Measurements from ENCODE around the gene ELK3.
A peak's percentile ranks its signal among the peaks of the same experiment; 100 is the strongest.

The ELK3 gene

GRCh38 chr12:96194576-96194889 is 358 bp downstream of the ELK3 start:
- ATAC-seq: no peak
- TF ChIP-seq TCF4 (CRISPR knock-in tag; IDR thresholded peaks at IDR 0.05; ENCODE audit: borderline replicate concordance) (no peak), TOX (CRISPR knock-in tag; IDR thresholded peaks at IDR 0.05; ENCODE audit: borderline replicate concordance) (no peak), PATZ1 (CRISPR knock-in tag; IDR thresholded peaks at IDR 0.05; ENCODE audit: borderline replicate concordance) (no peak), ZFP3 (CRISPR knock-in tag; IDR thresholded peaks at IDR 0.05) (no peak), PPARA (CRISPR knock-in tag; IDR thresholded peaks at IDR 0.05; ENCODE audit: borderline replicate concordance) (no peak), ZNF565 (CRISPR knock-in tag; conservative IDR thresholded peaks at IDR 0.05; ENCODE audit: low read depth) (no peak), BACH2 (CRISPR knock-in tag; IDR thresholded peaks at IDR 0.05; ENCODE audit: borderline replicate concordance) (no peak), ISL1 (CRISPR knock-in tag; IDR thresholded peaks at IDR 0.05) (no peak), POU6F1 (CRISPR knock-in tag; IDR thresholded peaks at IDR 0.05; ENCODE audit: borderline replicate concordance, low read depth) (no peak), ZFP30 (CRISPR knock-in tag; IDR thresholded peaks at IDR 0.05) (no peak), RARB (CRISPR knock-in tag; IDR thresholded peaks at IDR 0.05) (no peak), CSDC2 (CRISPR knock-in tag; IDR thresholded peaks at IDR 0.05) (no peak), TSHZ2 (CRISPR knock-in tag; IDR thresholded peaks at IDR 0.05) (no peak), ESRRG (CRISPR knock-in tag; IDR thresholded peaks at IDR 0.05) (no peak), ARNTL (CRISPR knock-in tag; IDR thresholded peaks at IDR 0.05; ENCODE audit: borderline replicate concordance, low read depth) (no peak), OSR1 (CRISPR knock-in tag; IDR thresholded peaks at IDR 0.05) (no peak), ZNF8 (CRISPR knock-in tag; IDR thresholded peaks at IDR 0.05) (no peak), SNAI2 (CRISPR knock-in tag; IDR thresholded peaks at IDR 0.05) (no peak), ZC3H10 (CRISPR knock-in tag; IDR thresholded peaks at IDR 0.05) (no peak)
- TF ChIP-seq, protein P1, sequence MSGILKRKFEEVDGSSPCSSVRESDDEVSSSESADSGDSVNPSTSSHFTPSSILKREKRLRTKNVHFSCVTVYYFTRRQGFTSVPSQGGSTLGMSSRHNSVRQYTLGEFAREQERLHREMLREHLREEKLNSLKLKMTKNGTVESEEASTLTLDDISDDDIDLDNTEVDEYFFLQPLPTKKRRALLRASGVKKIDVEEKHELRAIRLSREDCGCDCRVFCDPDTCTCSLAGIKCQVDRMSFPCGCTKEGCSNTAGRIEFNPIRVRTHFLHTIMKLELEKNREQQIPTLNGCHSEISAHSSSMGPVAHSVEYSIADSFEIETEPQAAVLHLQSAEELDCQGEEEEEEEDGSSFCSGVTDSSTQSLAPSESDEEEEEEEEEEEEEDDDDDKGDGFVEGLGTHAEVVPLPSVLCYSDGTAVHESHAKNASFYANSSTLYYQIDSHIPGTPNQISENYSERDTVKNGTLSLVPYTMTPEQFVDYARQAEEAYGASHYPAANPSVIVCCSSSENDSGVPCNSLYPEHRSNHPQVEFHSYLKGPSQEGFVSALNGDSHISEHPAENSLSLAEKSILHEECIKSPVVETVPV (CRISPR knock-in tag; IDR thresholded peaks at IDR 0.05): no peak

DNA sequence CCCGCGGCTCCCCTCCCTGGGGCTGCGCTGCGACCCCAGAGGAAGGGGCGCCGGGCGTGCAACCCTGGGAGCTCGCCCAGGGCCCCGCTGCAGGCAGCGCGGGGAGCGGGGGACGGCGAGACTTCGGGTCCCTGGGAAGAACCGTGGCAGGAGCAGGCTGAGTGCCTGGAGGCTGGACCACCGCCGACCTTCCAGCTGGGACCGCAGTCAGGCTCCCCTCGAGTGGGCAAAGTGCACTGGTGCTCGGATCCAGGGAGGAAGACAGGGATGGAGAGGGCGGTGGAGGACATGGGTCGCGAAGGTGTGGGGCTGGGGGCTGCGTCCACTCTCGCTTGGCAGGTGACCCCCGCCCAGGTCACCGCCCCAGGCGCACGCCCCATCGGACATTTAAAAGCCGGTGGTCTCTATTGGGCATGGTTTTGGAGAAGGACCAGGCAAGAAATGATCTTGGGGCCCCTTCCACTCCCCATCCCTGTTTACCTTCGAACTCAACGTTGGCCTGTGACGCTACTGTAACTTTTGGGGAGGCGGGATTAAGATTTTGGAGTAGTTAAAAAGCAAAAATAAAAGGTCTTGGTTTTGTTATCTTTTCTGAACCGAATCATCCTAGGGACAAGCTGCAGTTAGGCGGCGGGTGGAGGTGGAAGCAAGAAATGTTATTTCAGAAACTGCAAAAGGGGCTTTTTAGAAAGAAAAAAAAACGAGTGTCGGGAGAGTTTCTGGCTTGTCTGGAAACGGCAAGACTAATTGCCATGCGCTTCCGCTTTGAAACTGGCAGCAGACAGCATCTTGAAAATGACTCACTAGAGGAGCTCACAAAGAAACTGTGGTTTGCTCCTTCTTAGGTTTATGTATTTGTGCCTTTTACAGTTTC is 1.0 kb downstream of the ELK3 start:
- ATAC-seq: peak; percentile 70
- TF ChIP-seq ARNTL (CRISPR knock-in tag; IDR thresholded peaks at IDR 0.05; ENCODE audit: borderline replicate concordance, low read depth) (no peak), TCF4 (CRISPR knock-in tag; IDR thresholded peaks at IDR 0.05; ENCODE audit: borderline replicate concordance) (no peak), POU6F1 (CRISPR knock-in tag; IDR thresholded peaks at IDR 0.05; ENCODE audit: borderline replicate concordance, low read depth) (no peak), ZFP30 (CRISPR knock-in tag; IDR thresholded peaks at IDR 0.05) (no peak), TSHZ2 (CRISPR knock-in tag; IDR thresholded peaks at IDR 0.05) (no peak), ISL1 (CRISPR knock-in tag; IDR thresholded peaks at IDR 0.05) (no peak), GLIS3 (CRISPR knock-in tag; IDR thresholded peaks at IDR 0.05) (no peak), RARB (CRISPR knock-in tag; IDR thresholded peaks at IDR 0.05) (no peak), ZNF8 (CRISPR knock-in tag; IDR thresholded peaks at IDR 0.05) (no peak), TOX (CRISPR knock-in tag; IDR thresholded peaks at IDR 0.05; ENCODE audit: borderline replicate concordance) (no peak), SNAI2 (CRISPR knock-in tag; IDR thresholded peaks at IDR 0.05) (no peak), ZNF565 (CRISPR knock-in tag; conservative IDR thresholded peaks at IDR 0.05; ENCODE audit: low read depth) (no peak), BACH2 (CRISPR knock-in tag; IDR thresholded peaks at IDR 0.05; ENCODE audit: borderline replicate concordance) (no peak), PPARA (CRISPR knock-in tag; IDR thresholded peaks at IDR 0.05; ENCODE audit: borderline replicate concordance) (no peak), ZNF70 (CRISPR knock-in tag; IDR thresholded peaks at IDR 0.05) (no peak), OSR1 (CRISPR knock-in tag; IDR thresholded peaks at IDR 0.05) (no peak), ZFP3 (CRISPR knock-in tag; IDR thresholded peaks at IDR 0.05) (no peak)
- TF ChIP-seq, protein P2, sequence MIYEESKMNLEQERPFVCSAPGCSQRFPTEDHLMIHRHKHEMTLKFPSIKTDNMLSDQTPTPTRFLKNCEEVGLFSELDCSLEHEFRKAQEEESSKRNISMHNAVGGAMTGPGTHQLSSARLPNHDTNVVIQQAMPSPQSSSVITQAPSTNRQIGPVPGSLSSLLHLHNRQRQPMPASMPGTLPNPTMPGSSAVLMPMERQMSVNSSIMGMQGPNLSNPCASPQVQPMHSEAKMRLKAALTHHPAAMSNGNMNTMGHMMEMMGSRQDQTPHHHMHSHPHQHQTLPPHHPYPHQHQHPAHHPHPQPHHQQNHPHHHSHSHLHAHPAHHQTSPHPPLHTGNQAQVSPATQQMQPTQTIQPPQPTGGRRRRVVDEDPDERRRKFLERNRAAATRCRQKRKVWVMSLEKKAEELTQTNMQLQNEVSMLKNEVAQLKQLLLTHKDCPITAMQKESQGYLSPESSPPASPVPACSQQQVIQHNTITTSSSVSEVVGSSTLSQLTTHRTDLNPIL (CRISPR knock-in tag; IDR thresholded peaks at IDR 0.05; ENCODE audit: low read depth): no peak
